SW480 (cell line): ENCODE results near the gene KLHL30.

Source experiments
- DNase-seq: peaks from one replicate; pipeline ENCODE4 v3.0.0-alpha.2; 2016; ENCODE audit warnings: low spot score

Gene KLHL30

GRCh38 chr2:238132463-238133450 lies 5.7 kb upstream of the KLHL30 start:
- DNase-seq = no peak

GRCh38 chr2:238133499-238134392 lies 4.7 kb upstream of the KLHL30 start:
- no peak for DNase-seq

GRCh38 chr2:238134393-238134785 lies 4.1 kb upstream of the KLHL30 start:
- DNase-seq = no peak

GRCh38 chr2:238135601-238136150 lies 2.8 kb upstream of the KLHL30 start:
- no peak for DNase-seq

- DNase-seq = no peak
Measured at GRCh38 chr2:238136820-238137537, 1.5 kb upstream of the KLHL30 start.

- DNase-seq = no peak
Measured at GRCh38 chr2:238137885-238138284, 583 bp upstream of the KLHL30 start.

GRCh38 chr2:238139196-238140039 lies 950 bp downstream of the KLHL30 start:
- no peak for DNase-seq

GRCh38 chr2:238140040-238140439 lies 1.6 kb downstream of the KLHL30 start:
- DNase-seq = no peak

GRCh38 chr2:238140721-238141540 lies 2.5 kb downstream of the KLHL30 start:
- DNase-seq = no peak

- DNase-seq = peak; percentile 77
Measured at GRCh38 chr2:238141541-238142318, 3.3 kb downstream of the KLHL30 start.

GRCh38 chr2:238142382-238143205 lies 4.1 kb downstream of the KLHL30 start:
- no peak for DNase-seq

GRCh38 chr2:238143239-238143951 lies 4.9 kb downstream of the KLHL30 start:
- DNase-seq = peak; percentile 72

GRCh38 chr2:238144262-238144661 lies 5.8 kb downstream of the KLHL30 start:
- DNase-seq = no peak

GRCh38 chr2:238145046-238145445 lies 6.6 kb downstream of the KLHL30 start:
- no peak for DNase-seq

GRCh38 chr2:238145851-238146250 lies 7.4 kb downstream of the KLHL30 start:
- DNase-seq = peak; percentile 25

- no peak for DNase-seq
Measured at GRCh38 chr2:238146884-238147544, 8.5 kb downstream of the KLHL30 start.

- no peak for DNase-seq
Measured at GRCh38 chr2:238148981-238149380, 10.5 kb downstream of the KLHL30 start.
